Activated B cell treated with CpG ODN at 0.5 μM for 24 hours (primary cell): ENCODE results near the gene MMP11. TPM values are rescaled to one million over a fixed set of nuclear protein-coding genes. Genes with fewer than 3 reads are reported as not detected.

Source experiments
- ATAC-seq: fragments of 200-7000 bp; cut with Tn5 transposase; one replicate; pipeline ENCODE4 v1.10.0; 2021; ENCODE audit warnings: low read depth, mild to moderate bottlenecking, moderate library complexity
- CTCF ChIA-PET: fragments of 350-600 bp; sonication (Branson Sonifier 250); formaldehyde crosslinking; loops from one replicate; lab custom pipeline; 2021; ENCODE audit warnings: antibody characterized with exemption; lab: Charles Lee
- POLR2A ChIA-PET: fragments of 350-600 bp; sonication (Branson Sonifier 250); formaldehyde crosslinking; loops from one replicate; lab custom pipeline; 2021; ENCODE audit warnings: antibody characterized with exemption; lab: Charles Lee
- DNase-seq: peaks from one replicate; pipeline ENCODE4 v3.0.0; 2022
- H3K27ac Mint-ChIP-seq: one replicate; pipeline ENCODE4 v1.8.0; 2020; ENCODE audit warnings: mixed read lengths
- H3K27me3 Mint-ChIP-seq: one replicate; pipeline ENCODE4 v1.8.0; 2021; ENCODE audit warnings: mixed read lengths
- H3K36me3 Mint-ChIP-seq: one replicate; pipeline ENCODE4 v1.8.0; 2021; ENCODE audit warnings: low read depth, mixed read lengths
- H3K4me1 Mint-ChIP-seq: one replicate; pipeline ENCODE4 v1.8.0; 2021; ENCODE audit warnings: mixed read lengths
- H3K4me3 Mint-ChIP-seq: one replicate; pipeline ENCODE4 v1.8.0; 2020; ENCODE audit warnings: mild to moderate bottlenecking, mixed read lengths
- H3K9me3 Mint-ChIP-seq: one replicate; pipeline ENCODE4 v1.8.0; 2020; ENCODE audit warnings: mixed read lengths
- intact Hi-C: fragments of 100-400 bp; cut with micrococcal nuclease; formaldehyde crosslinking; loops from one replicate; pipeline ENCODE4 v1.15.1; 2024
- total RNA-seq: library from RNA; stranded (reverse); gene quantifications from 2 replicates; pipeline ENCODE4 v1.2.3, GENCODE V29; 2022
- TF ChIP-seq, protein P1 (sequence below): fragments of 200-600 bp; IDR thresholded peaks from one replicate; pipeline ENCODE4 v1.8.0; 2022; ENCODE audit warnings: antibody characterized with exemption, mild to moderate bottlenecking

MMP11 gene
- total RNA-seq, 1 donor from 2014 or later, result 3.6 TPM

- ATAC-seq (no peak), DNase-seq (no peak)
- POLR2A ChIA-PET, result interaction anchor here (0.7 to 10.8 kb wide), 7 partner anchors 15 to 1586 kb away, joined by 4 to 229 read pairs (median 19); partner anchors contain the start of genes C22orf15, CHCHD10, DERL3 and MMP11
- TF ChIP-seq, protein P1, sequence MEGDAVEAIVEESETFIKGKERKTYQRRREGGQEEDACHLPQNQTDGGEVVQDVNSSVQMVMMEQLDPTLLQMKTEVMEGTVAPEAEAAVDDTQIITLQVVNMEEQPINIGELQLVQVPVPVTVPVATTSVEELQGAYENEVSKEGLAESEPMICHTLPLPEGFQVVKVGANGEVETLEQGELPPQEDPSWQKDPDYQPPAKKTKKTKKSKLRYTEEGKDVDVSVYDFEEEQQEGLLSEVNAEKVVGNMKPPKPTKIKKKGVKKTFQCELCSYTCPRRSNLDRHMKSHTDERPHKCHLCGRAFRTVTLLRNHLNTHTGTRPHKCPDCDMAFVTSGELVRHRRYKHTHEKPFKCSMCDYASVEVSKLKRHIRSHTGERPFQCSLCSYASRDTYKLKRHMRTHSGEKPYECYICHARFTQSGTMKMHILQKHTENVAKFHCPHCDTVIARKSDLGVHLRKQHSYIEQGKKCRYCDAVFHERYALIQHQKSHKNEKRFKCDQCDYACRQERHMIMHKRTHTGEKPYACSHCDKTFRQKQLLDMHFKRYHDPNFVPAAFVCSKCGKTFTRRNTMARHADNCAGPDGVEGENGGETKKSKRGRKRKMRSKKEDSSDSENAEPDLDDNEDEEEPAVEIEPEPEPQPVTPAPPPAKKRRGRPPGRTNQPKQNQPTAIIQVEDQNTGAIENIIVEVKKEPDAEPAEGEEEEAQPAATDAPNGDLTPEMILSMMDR, result no peak
- Mint-ChIP-seq H3K27me3 (no peaks in the 10 kb centered on the region), H3K27ac (peak overlapping the region; percentile 95), H3K9me3 (no peaks in the 10 kb centered on the region), H3K36me3 (no peaks in the 10 kb centered on the region), H3K4me3 (peak overlapping the region; percentile 87), H3K4me1 (peaks cover 69% of the 10 kb centered on the region)
- intact Hi-C loops, result loop anchor here (10.0 kb wide), 1 partner anchor 681 kb away; no protein-coding TSS in a partner anchor
- CTCF ChIA-PET, result interaction anchor here (1.1 kb wide), 1 partner anchor 96 kb away, joined by 3 read pairs; no protein-coding TSS in a partner anchor
Observed at GRCh38 chr22:23753385-23753784, 19.3 kb upstream of the MMP11 start.

- H3K36me3 Mint-ChIP-seq, result no peaks in the 10 kb centered on the region
- ChIA-PET POLR2A (interaction anchor here (0.6 to 10.8 kb wide), 6 partner anchors 14 to 1587 kb away, joined by 4 to 229 read pairs (median 18); partner anchors contain the start of genes C22orf15, CHCHD10, MMP11 and SLC2A11), CTCF (interaction anchor here (0.9 to 2.0 kb wide), 2 partner anchors 17 to 96 kb away, joined by 3 to 6 read pairs; no protein-coding TSS in a partner anchor)
- DNase-seq, result peak; percentile 33
- H3K9me3 Mint-ChIP-seq, result no peaks in the 10 kb centered on the region
- intact Hi-C loops, result loop anchor here (10.0 kb wide), 1 partner anchor 680 kb away; no protein-coding TSS in a partner anchor
- peaks cover 69% of the 10 kb centered on the region for H3K4me1 Mint-ChIP-seq
- TF ChIP-seq, protein P1, result no peak
- H3K27me3 Mint-ChIP-seq, result no peaks in the 10 kb centered on the region
- peak within 1 kb of the TSS; percentile 95 for H3K27ac Mint-ChIP-seq
- no peak for ATAC-seq
- peak within 1 kb of the TSS; percentile 87 for H3K4me3 Mint-ChIP-seq
Observed at GRCh38 chr22:23754220-23754919, 18.3 kb upstream of the MMP11 start, which contains the start of gene VPREB3. Gene VPREB3, minus strand, starts transcription at chr22:23754425. Its CDS starts 62 bp downstream, at chr22:23754363.

DNA sequence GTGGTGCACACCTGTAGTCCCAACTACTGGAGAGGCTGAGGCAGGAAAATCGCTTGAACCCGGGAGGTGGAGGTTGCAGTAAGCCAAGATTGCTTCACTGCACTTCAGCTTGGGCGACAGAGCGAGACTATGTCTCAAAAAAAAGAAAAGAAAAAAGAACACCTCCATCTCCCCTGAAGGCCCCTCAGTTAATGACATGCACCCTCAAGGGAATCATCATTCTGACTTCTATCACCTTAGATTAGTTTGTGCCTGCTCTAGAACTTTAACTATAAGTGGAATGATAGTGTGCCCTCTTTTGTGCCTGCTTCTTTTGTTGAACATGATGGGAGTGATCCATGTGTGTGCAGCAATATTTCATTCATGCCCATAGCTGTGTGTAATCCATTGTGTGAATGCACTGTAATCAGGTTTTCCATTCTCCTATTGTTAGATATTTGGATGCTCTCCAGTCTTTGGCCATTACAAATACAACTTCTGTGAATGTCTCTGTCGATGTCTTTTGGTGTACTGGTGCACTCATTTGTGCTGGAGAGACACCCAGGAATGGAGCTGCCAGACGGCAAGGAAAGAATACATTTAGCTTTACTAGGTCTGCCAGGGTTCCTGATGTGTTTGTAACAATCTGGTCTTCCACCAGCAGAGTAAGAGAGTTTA lies 17.5 kb upstream of the MMP11 start:
- intact Hi-C loops, result loop anchor here (10.0 kb wide), 1 partner anchor 680 kb away; no protein-coding TSS in a partner anchor
- Mint-ChIP-seq H3K27ac (peak overlapping the region; percentile 95), H3K4me1 (peaks cover 63% of the 10 kb centered on the region), H3K36me3 (no peaks in the 10 kb centered on the region), H3K9me3 (no peaks in the 10 kb centered on the region), H3K4me3 (peak overlapping the region; percentile 20), H3K27me3 (no peaks in the 10 kb centered on the region)
- DNase-seq (no peak), ATAC-seq (no peak)
- POLR2A ChIA-PET, result interaction anchor here (0.7 to 10.8 kb wide), 4 partner anchors 13 to 307 kb away, joined by 3 to 229 read pairs (median 32); partner anchors contain the start of genes C22orf15, CHCHD10, MIF and MMP11
- CTCF ChIA-PET, result interaction anchor here (0.9 to 2.0 kb wide), 2 partner anchors 16 to 96 kb away, joined by 3 to 6 read pairs; no protein-coding TSS in a partner anchor
- TF ChIP-seq, protein P1, result no peak

DNA sequence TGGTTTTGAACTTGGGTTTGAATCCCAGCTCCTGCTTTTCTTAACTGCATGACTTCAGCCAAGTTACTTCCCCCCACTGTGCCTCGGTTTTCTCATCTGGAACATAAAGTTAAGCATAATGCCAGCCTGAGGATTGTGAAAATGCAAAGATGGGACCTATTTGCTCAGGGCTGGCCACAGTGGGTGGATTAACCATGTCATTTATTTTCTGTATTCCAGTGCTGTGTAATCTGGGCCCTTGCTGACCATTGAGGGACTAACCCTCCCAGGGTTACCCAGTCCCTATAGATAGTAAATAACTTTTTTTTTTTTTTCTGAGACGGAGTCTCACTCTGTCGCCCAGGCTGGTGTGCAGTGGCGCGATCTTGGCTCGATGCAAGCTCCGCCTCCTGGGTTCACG lies 16.9 kb upstream of the MMP11 start:
- CTCF ChIA-PET, result interaction anchor here (2.0 kb wide), 1 partner anchor 15 kb away, joined by 6 read pairs; no protein-coding TSS in a partner anchor
- H3K27ac Mint-ChIP-seq, result no peak overlapping the region
- no peak for ATAC-seq
- intact Hi-C loops, result loop anchor here (10.0 kb wide), 1 partner anchor 679 kb away; no protein-coding TSS in a partner anchor
- POLR2A ChIA-PET, result interaction anchor here (0.7 to 10.8 kb wide), 4 partner anchors 12 to 306 kb away, joined by 3 to 229 read pairs (median 32); partner anchors contain the start of genes C22orf15, CHCHD10, MIF and MMP11
- H3K4me3 Mint-ChIP-seq, result no peak overlapping the region
- H3K36me3 Mint-ChIP-seq, result no peaks in the 10 kb centered on the region
- no peaks in the 10 kb centered on the region for H3K27me3 Mint-ChIP-seq
- no peak for DNase-seq
- no peaks in the 10 kb centered on the region for H3K9me3 Mint-ChIP-seq
- TF ChIP-seq, protein P1, result no peak
- H3K4me1 Mint-ChIP-seq, result peaks cover 58% of the 10 kb centered on the region
